Right cardiac atrium (tissue), 5 donors: ENCODE data around the gene TMEM123. TPM values are rescaled to one million over a fixed set of nuclear protein-coding genes. Genes with fewer than 3 reads are reported as not detected.
"Not testable (repeated sequence)": the region's sequence is repeated elsewhere in the genome, so short reads cannot be mapped to it uniquely, and the experiment has no call there.

Source experiments
- ATAC-seq, 2 donors: fragments of 200-7000 bp; cut with Tn5 transposase; one replicate each; pipeline versions ENCODE4 v1.8.0 to v1.9.1; 2020; ENCODE audit warnings: moderate library complexity in 2 of 2, mild to moderate bottlenecking in 1 of 2
- DNase-seq, 3 donors: peaks; one replicate each; pipeline ENCODE4 v3.0.0-alpha.2; 2020
- H3K27ac ChIP-seq: one replicate; pipeline ENCODE4 v1.5.1; 2013; ENCODE audit warnings: mild to moderate bottlenecking, low read length, control low read depth, moderate library complexity
- H3K27me3 ChIP-seq: one replicate; pipeline ENCODE4 v1.6.1; 2013; ENCODE audit not compliant: control insufficient read depth, insufficient read depth
- H3K4me1 ChIP-seq: one replicate; pipeline ENCODE4 v1.6.1; 2013; ENCODE audit warnings: low read length; ENCODE audit not compliant: control insufficient read depth, insufficient read depth
- H3K4me3 ChIP-seq: one replicate; pipeline ENCODE4 v1.5.1; 2013; ENCODE audit warnings: low read length, control low read depth
- H3K9me3 ChIP-seq: one replicate; pipeline ENCODE4 v1.6.1; 2013; ENCODE audit warnings: low read length; ENCODE audit not compliant: control insufficient read depth
- WGBS: extraction: QIAGEN DNeasy Blood & Tissue Kit; methylation state at CpG from one replicate; pipeline ENCODE4 v1.1.7; 2013; 5-methylcytosine and 5-hydroxymethylcytosine counted together
- intact Hi-C, 4 donors: fragments of 100-400 bp; cut with DNase I; formaldehyde crosslinking; loops; one replicate each; pipeline versions ENCODE4 v1.11.0 to v1.14.0; 2022 to 2023
- polyA plus RNA-seq: library from polyadenylated mRNA; stranded (reverse); fragments of 200-250 nt; gene quantifications from one replicate; pipeline ENCODE4 v1.2.3, GENCODE V29; 2013
- total RNA-seq, 4 donors: library from RNA; stranded (reverse); fragmentation: NEBNext Ultra II Directional; extraction: Animal tissue kit (Norgen Biotek cat#: 25700); gene quantifications; one replicate each; pipeline ENCODE4 v1.2.1, GENCODE V29; 2021
- donor health status: healthy with polysubstance abuse.
- donor health status: DM: no; HTN: yes; CAD: no.
- donor health status: DM: no; HTN: no; CAD: no.
- donor health status: DM: no; HTN: yes; CAD: no; lungs with severe emphysema.
- donor health status: DM: yes; HTN: yes; CAD: no.

TMEM123 gene
- total and polyA plus RNA-seq, 5 donors = 52.4 to 106 (median 101) TPM

DNA sequence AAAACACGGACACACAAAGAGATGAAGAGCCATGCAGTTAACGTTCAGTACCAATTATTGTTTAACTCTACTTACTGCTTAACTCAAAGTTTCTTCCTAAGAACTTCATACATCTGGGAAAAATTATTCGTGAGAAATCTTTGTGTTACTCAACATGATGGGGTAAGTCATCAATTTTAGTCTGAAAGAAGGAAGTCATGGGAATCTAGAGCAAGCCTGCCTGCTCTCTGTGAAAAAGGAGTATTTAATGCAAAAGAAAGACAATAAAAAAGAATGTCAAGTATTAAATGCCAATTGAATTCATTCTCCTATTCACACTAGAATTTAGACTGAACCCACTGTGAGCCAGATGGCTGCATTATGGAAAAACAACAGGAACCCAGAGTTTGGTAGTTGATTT lies 16.0 kb downstream of the TMEM123 start:
- intact Hi-C loops = no loop called here
- ATAC-seq = no peak
- WGBS = 85% methylated on average over 3 of the region's 3 CpGs

DNA sequence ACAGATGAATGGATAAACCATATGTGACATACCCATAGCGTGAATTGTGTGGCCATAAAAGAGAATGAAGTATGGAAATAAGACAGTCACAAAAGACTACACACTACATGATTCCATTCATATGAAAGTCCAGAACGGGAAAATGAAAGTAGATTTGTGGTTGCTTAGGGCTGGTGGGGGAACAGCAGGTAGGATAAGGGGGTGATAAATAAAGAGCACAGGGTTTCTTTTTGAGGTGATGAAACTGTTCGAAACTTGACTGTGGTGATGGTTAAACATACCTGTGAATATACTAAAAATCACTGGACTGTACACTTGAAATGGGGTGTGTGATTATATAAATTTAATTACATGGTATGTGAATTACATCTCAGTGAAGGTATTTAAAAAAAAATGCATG lies 16.9 kb downstream of the TMEM123 start:
- DNase-seq = no peak
- Histone ChIP-seq H3K4me3 (no peak overlapping the region), H3K4me1 (no peaks in the 10 kb centered on the region), H3K9me3 (no peaks in the 10 kb centered on the region), H3K27me3 (no peaks in the 10 kb centered on the region), H3K27ac (no peak overlapping the region)
- ATAC-seq = no peak
- WGBS = 96% methylated on average over 3 of the region's 3 CpGs
- intact Hi-C loops = no loop called here

More for the DNA sequence above, 16.0 kb downstream of the TMEM123 start:
- Histone ChIP-seq H3K27me3 (no peaks in the 10 kb centered on the region), H3K9me3 (no peaks in the 10 kb centered on the region), H3K4me1 (no peaks in the 10 kb centered on the region), H3K4me3 (no peak overlapping the region), H3K27ac (no peak overlapping the region)
- no peak for DNase-seq

DNA sequence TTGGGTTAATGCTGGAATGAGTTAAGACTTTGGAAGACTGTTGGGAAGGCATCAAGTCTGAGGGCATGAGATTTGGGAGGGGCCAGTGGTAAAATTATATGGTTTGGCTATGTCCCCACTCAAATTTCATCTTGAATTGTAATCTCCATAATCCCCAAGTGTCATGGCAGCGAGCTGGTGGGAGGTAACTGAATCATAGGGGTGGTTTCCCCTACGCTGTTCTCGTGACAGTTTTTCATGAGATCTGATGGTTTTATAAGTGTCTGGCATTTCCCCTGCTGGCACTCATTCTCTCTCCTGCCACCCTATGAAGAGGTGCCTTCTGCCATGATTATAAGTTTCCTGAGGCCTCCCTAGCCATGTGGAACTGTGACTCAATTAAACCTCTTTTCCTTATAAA lies 19.0 kb downstream of the TMEM123 start:
- intact Hi-C loops, H3K27me3 ChIP-seq: not testable (repeated sequence)

DNA sequence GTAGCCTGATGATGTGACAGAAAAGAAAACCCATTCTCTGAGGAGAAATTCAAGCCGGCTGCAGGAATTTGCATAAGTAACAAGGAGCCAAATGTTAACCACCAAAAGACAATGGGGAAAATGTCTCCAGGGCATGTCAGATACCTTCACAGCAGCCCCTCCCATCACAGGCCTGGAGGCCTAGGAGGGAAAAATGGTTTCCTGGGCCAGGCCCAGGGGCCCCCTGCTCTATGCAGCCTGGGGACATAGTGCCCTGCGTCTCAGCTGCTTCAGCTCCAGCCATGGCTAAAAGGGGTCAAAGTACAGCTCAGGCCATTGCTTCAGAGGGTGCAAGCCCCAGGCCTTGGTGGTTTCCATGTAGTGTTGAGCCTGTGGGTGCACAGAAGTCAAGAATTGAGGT lies 20.0 kb downstream of the TMEM123 start:
- peak in 1 of 3 donors; percentile 13 for DNase-seq
- H3K4me3 ChIP-seq, ATAC-seq, intact Hi-C loops, H3K27me3 ChIP-seq, H3K27ac ChIP-seq, H3K4me1 ChIP-seq, H3K9me3 ChIP-seq: not testable (repeated sequence)
- 97% methylated on average over 2 of the region's 2 CpGs for WGBS

More for the DNA sequence above, 19.0 kb downstream of the TMEM123 start:
- H3K27ac ChIP-seq, ATAC-seq, H3K4me3 ChIP-seq, H3K4me1 ChIP-seq, H3K9me3 ChIP-seq, DNase-seq: not testable (repeated sequence)
- 95% methylated on average over 3 of the region's 3 CpGs for WGBS

DNA sequence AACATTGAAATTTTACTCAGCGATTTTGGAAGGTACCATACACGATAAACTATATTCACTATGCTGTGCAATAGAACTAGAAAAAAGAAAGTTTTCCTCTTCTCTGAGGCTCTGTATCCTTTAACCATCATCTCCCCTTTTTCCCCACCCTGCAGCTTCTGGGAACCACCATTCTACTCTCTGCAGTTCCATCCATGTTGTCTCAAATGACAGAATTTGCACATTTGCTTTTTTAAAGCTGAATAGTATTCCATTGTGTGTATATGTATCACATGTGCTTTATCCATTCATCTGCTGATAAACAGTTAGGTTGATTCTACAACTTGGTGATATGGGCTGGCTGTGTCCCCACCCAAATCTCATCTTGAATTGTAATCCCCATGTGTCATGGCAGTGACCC lies 21.2 kb downstream of the TMEM123 start:
- H3K27me3 ChIP-seq = no peaks in the 10 kb centered on the region
- H3K4me1 ChIP-seq = peaks cover 5% of the 10 kb centered on the region
- H3K9me3 ChIP-seq = no peaks in the 10 kb centered on the region
- ATAC-seq = no peak
- intact Hi-C loops = no loop called here
- no peak for DNase-seq
- H3K27ac ChIP-seq = no peak overlapping the region
- no peak overlapping the region for H3K4me3 ChIP-seq
- WGBS = 97% methylated on average over 2 of the region's 2 CpGs

DNA sequence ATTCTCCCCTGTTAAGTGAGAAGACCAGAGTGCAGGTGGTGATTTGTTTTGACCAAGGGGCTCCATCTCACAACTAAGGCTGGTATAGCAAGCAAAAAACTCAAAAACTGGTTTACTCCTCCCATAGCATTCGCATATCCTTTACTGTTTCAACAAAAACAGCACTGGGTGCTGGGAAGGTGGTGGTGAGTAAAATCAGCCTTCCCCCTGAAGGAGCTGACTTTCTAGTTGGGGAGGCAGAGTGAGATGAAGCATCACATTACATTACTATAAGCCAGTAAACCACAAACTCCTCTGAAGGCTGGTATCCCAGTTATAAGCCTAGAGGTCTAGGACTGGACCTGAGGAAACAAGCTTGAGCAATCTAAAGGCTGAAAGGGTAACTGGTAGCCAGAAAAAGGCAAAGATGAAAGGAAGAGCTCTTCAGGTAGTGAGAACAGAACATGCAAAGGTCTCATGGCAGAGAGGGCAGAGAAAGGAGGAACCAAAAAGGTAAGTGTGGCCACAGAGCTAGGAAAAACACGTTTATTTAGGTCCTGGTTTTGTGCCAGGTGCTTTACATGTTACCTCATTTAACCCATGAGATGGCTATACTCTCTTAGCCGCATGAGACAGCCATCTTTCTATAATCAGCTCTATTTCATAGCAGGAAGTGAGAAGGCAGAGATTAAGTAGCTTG lies 22.3 kb downstream of the TMEM123 start:
- WGBS = 65% methylated on average over 3 of the region's 3 CpGs
- intact Hi-C loops = no loop called here
- H3K27ac ChIP-seq = no peak overlapping the region
- H3K9me3 ChIP-seq = no peaks in the 10 kb centered on the region
- no peak for DNase-seq
- H3K4me1 ChIP-seq = peaks cover 5% of the 10 kb centered on the region
- no peak overlapping the region for H3K4me3 ChIP-seq
- ATAC-seq = no peak
- H3K27me3 ChIP-seq = no peaks in the 10 kb centered on the region

DNA sequence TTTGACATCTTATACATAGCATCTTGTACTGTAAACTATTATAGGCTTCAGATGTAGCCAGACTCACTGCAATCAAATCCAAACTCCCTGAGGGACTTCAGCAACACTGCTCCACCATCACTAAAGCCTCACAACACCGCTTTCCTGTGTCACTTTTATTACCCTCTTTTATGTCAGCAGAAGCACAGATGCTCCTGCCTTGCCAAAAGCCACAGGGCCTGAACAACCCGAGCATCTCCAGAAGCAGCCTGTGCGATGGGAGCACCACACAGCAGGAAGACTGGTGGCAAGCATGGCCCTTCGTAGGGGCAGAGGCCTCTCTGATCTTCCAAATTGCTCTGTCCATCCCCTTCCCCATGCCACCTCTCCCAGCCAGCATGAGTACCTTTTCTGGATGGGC lies 22.9 kb downstream of the TMEM123 start:
- no peaks in the 10 kb centered on the region for H3K27me3 ChIP-seq
- ATAC-seq (no peak), DNase-seq (no peak)
- no peak overlapping the region for H3K4me3 ChIP-seq
- no peaks in the 10 kb centered on the region for H3K9me3 ChIP-seq
- no peak overlapping the region for H3K27ac ChIP-seq
- 76% methylated on average over 4 of the region's 4 CpGs for WGBS
- intact Hi-C loops = no loop called here
- peaks cover 5% of the 10 kb centered on the region for H3K4me1 ChIP-seq

DNA sequence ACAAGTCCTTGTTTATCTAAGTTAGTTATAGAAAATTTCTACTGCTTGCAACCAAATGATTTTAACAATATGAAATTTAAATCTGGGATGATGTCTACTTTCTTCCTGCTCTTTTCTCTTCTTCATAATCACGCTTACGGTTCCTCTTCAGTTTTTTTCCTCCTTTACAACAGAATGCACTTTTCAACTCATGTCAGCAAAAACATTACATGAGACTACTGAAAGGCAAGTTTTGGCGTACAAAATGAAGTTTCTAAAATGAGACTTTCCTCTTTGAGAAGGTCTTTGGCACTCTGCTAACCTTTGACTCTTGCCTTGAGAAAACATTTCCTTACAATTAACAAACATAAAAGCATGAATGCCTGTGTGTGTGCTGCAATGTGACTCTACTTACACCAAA lies 23.3 kb downstream of the TMEM123 start:
- intact Hi-C loops = no loop called here
- Histone ChIP-seq H3K9me3 (no peaks in the 10 kb centered on the region), H3K27ac (no peak overlapping the region), H3K4me1 (peaks cover 5% of the 10 kb centered on the region), H3K27me3 (no peaks in the 10 kb centered on the region), H3K4me3 (no peak overlapping the region)
- ATAC-seq (no peak), DNase-seq (no peak)
- WGBS = 56% methylated on average over 3 of the region's 3 CpGs

DNA sequence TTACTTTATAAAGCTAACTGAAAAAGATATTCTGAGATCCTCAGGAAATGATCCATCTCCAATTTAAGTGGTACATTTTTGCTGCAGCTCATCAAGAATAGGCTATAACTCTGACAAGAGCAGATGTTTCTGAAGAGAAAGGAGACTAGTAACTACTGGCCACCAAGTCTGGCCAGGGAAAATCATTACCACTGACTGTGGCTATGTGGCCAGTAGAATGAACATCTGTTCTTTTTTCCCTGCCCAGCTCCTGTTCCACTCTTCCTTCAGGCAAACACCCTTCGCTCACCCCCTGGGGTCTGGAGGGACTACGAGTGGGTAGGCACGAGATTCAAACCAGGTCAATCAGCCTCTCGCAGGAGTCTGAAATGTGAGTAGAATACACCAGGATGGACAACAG lies 23.9 kb downstream of the TMEM123 start:
- ATAC-seq (no peak), DNase-seq (no peak)
- Histone ChIP-seq H3K4me3 (no peak overlapping the region), H3K27ac (no peak overlapping the region), H3K4me1 (peaks cover 5% of the 10 kb centered on the region), H3K27me3 (no peaks in the 10 kb centered on the region), H3K9me3 (no peaks in the 10 kb centered on the region)
- WGBS = 94% methylated on average over 4 of the region's 4 CpGs
- intact Hi-C loops = no loop called here

DNA sequence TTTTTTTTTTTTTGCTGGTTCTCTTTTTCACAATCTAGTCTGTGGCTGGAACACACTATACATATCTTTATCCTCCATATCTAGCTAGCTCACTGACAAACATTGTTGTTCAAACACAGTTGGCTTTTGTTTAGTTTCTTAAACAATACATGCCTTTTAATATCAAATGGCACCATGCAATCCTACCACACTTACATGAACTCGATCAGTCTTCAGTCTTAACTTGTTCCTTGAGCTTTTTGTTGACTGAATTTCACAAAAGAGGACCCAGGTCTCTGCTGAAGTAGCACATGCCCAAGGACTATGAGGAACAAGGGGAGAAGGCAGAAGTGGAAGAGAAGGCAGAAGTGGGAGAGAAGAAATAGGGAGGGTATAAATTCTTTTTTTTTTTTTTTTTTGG lies 25.5 kb downstream of the TMEM123 start:
- Histone ChIP-seq H3K9me3 (no peaks in the 10 kb centered on the region), H3K4me1 (peaks cover 5% of the 10 kb centered on the region), H3K27me3 (no peaks in the 10 kb centered on the region), H3K4me3 (no peak overlapping the region), H3K27ac (no peak overlapping the region)
- DNase-seq = no peak
- ATAC-seq = no peak
- WGBS = 0% methylated on average over 1 of the region's 1 CpG
- intact Hi-C loops = no loop called here

DNA sequence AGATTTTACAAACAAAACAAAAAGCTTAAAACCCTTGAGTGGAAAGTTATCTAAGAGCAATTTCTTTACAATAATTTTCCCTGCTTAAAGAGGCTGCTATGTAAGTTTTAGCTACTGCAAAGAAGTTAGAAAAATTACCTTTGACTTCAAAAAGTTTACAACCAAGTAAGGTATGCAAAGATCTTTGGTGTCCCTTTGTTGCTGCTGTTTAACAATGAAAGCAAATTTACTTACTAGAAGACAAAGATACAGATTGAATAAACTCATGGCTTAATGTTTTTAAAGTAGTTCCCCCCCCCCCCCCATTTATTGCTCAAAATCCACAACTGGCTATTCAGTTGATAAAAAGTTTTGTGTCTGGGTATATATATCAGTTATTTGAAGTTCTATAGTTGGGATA lies 26.0 kb downstream of the TMEM123 start:
- ATAC-seq = no peak
- no peaks in the 10 kb centered on the region for H3K9me3 ChIP-seq
- peaks cover 5% of the 10 kb centered on the region for H3K4me1 ChIP-seq
- H3K4me3 ChIP-seq = no peak overlapping the region
- DNase-seq = no peak
- no peaks in the 10 kb centered on the region for H3K27me3 ChIP-seq
- intact Hi-C loops = no loop called here
- no peak overlapping the region for H3K27ac ChIP-seq

DNA sequence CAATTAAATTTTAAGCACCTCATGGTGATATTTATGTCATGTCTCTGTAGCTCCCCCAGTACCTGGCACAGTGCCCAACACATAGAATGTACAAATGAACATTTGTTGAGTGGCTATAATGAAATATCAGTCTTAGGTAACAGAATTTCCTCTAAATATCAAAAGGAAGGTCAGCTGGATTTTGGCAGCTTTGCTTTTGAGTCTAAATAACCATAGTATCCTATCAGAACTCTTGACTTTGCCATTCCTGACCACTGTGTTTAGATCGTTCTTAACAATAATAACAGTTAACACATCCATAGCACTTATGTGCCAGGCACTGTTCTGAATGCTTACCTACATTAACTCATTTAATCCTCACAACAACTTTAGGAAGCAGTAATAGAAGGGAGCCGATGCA lies 26.6 kb downstream of the TMEM123 start:
- Histone ChIP-seq H3K27ac (no peak overlapping the region), H3K27me3 (no peaks in the 10 kb centered on the region), H3K4me1 (peaks cover 5% of the 10 kb centered on the region), H3K9me3 (no peaks in the 10 kb centered on the region), H3K4me3 (no peak overlapping the region)
- intact Hi-C loops = no loop called here
- ATAC-seq = no peak
- WGBS = 69% methylated on average over 2 of the region's 2 CpGs
- no peak for DNase-seq
